Measurements from ENCODE around the gene IL12RB2. TPM values are rescaled to one million over a fixed set of nuclear protein-coding genes. Genes with fewer than 3 reads are reported as not detected.

Gene IL12RB2, protein sequence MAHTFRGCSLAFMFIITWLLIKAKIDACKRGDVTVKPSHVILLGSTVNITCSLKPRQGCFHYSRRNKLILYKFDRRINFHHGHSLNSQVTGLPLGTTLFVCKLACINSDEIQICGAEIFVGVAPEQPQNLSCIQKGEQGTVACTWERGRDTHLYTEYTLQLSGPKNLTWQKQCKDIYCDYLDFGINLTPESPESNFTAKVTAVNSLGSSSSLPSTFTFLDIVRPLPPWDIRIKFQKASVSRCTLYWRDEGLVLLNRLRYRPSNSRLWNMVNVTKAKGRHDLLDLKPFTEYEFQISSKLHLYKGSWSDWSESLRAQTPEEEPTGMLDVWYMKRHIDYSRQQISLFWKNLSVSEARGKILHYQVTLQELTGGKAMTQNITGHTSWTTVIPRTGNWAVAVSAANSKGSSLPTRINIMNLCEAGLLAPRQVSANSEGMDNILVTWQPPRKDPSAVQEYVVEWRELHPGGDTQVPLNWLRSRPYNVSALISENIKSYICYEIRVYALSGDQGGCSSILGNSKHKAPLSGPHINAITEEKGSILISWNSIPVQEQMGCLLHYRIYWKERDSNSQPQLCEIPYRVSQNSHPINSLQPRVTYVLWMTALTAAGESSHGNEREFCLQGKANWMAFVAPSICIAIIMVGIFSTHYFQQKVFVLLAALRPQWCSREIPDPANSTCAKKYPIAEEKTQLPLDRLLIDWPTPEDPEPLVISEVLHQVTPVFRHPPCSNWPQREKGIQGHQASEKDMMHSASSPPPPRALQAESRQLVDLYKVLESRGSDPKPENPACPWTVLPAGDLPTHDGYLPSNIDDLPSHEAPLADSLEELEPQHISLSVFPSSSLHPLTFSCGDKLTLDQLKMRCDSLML
- total RNA-seq (ENCODE audit: low replicate concordance): 0.06 and 0.25 TPM in 2 replicates

DNA sequence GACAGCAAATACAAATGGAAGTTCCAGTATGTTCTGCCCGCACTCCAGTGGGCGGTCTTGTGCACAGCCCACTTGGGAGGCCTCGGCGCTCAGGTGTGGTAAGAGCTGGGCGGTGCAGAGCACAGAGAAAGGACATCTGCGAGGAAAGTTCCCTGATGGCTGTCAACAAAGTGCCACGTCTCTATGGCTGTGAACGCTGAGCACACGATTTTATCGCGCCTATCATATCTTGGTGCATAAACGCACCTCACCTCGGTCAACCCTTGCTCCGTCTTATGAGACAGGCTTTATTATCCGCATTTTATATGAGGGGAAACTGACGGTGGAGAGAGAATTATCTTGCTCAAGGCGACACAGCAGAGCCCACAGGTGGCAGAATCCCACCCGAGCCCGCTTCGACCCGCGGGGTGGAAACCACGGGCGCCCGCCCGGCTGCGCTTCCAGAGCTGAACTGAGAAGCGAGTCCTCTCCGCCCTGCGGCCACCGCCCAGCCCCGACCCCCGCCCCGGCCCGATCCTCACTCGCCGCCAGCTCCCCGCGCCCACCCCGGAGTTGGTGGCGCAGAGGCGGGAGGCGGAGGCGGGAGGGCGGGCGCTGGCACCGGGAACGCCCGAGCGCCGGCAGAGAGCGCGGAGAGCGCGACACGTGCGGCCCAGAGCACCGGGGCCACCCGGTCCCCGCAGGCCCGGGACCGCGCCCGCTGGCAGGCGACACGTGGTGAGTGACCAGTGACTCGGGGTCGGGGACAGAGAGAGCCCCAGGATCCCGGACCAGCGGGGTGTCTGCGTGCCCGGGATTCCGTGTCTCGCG lies at the start of gene IL12RB2:
IL12RB2 (plus strand) TSS at position 623 of the 810 bp plus-strand sequence. CDS start 12,496 bp downstream, outside the sequence.
- H3F3A ChIP-seq (ENCODE audit: low read depth): no peaks in the 10 kb centered on the region
- TF ChIP-seq EZH2 (IDR thresholded peaks at IDR 0.05) (peak; percentile 64), EZH2phosphoT487 (IDR thresholded peaks at IDR 0.05) (peak; percentile 61)
- TF ChIP-seq, protein P1, sequence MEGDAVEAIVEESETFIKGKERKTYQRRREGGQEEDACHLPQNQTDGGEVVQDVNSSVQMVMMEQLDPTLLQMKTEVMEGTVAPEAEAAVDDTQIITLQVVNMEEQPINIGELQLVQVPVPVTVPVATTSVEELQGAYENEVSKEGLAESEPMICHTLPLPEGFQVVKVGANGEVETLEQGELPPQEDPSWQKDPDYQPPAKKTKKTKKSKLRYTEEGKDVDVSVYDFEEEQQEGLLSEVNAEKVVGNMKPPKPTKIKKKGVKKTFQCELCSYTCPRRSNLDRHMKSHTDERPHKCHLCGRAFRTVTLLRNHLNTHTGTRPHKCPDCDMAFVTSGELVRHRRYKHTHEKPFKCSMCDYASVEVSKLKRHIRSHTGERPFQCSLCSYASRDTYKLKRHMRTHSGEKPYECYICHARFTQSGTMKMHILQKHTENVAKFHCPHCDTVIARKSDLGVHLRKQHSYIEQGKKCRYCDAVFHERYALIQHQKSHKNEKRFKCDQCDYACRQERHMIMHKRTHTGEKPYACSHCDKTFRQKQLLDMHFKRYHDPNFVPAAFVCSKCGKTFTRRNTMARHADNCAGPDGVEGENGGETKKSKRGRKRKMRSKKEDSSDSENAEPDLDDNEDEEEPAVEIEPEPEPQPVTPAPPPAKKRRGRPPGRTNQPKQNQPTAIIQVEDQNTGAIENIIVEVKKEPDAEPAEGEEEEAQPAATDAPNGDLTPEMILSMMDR (IDR thresholded peaks at IDR 0.05): no peak
- peak; percentile 81 for DNase-seq (ENCODE audit: low spot score)
- Mint-ChIP-seq H3K36me3 (no peaks in the 10 kb centered on the region), H3K4me3 (peak within 1 kb of the TSS; percentile 86), H3K27me3 (ENCODE audit: insufficient read depth, low read depth) (peaks cover 11% of the 10 kb centered on the region), H3K4me1 (peaks cover 6% of the 10 kb centered on the region), H3K27ac (no peak within 1 kb of the TSS), H3K9me3 (no peaks in the 10 kb centered on the region)
- peak within 1 kb of the TSS; percentile 58 for H3K4me3 ChIP-seq
- H3K4me2 ChIP-seq: peak within 1 kb of the TSS; percentile 97
- no peaks in the 10 kb centered on the region for H3K79me2 ChIP-seq (ENCODE audit: low read depth)
- peaks cover 6% of the 10 kb centered on the region for H3K4me1 ChIP-seq
- no peak within 1 kb of the TSS for H3K9ac ChIP-seq
- no peaks in the 10 kb centered on the region for H3K36me3 ChIP-seq
- no peak within 1 kb of the TSS for H3K27ac ChIP-seq
- peak within 1 kb of the TSS; percentile 98 for H2AFZ ChIP-seq (replicated peaks)
- H3K9me3 ChIP-seq (ENCODE audit: low read depth): no peaks in the 10 kb centered on the region
- no peaks in the 10 kb centered on the region for H4K20me1 ChIP-seq (ENCODE audit: low read depth)
- peaks cover 58% of the 10 kb centered on the region for H3K27me3 ChIP-seq

DNA sequence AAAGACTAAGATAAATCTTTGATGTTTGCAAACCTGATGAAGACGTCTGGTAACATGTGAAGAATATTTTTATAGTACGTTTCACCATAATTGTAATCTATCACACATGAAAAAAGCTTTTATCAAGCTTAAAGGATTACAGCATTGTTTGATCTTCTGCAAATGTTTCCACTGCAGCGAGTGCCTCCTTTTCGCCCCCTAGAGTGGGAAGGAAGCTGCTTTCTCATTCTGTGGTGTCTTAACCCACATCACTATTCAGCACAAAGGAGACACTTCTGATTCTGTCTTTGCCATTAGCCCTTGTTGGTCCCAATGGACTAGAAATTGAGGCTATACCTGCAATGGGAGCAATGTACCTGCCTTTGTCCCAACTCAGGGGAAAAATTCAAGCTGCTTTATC lies 46.0 kb upstream of the IL12RB2 start:
- Histone ChIP-seq H3K9ac (no peak overlapping the region), H3K36me3 (no peaks in the 10 kb centered on the region), H3K4me2 (no peak overlapping the region), H4K20me1 (ENCODE audit: low read depth) (no peaks in the 10 kb centered on the region), H3K27me3 (no peaks in the 10 kb centered on the region), H3K4me3 (no peak overlapping the region), H3K4me1 (peaks cover 7% of the 10 kb centered on the region), H2AFZ (replicated peaks) (peak overlapping the region; percentile 27), H3K79me2 (ENCODE audit: low read depth) (no peaks in the 10 kb centered on the region), H3K9me3 (ENCODE audit: low read depth) (no peaks in the 10 kb centered on the region), H3F3A (ENCODE audit: low read depth) (peaks cover 3% of the 10 kb centered on the region), H3K27ac (no peak overlapping the region)
- Mint-ChIP-seq H3K4me3 (no peak overlapping the region), H3K27me3 (ENCODE audit: insufficient read depth, low read depth) (no peaks in the 10 kb centered on the region), H3K36me3 (no peaks in the 10 kb centered on the region), H3K27ac (no peak overlapping the region), H3K9me3 (no peaks in the 10 kb centered on the region), H3K4me1 (no peaks in the 10 kb centered on the region)
- no peak for TF ChIP-seq EZH2 (IDR thresholded peaks at IDR 0.05)
- TF ChIP-seq, protein P1 (IDR thresholded peaks at IDR 0.05): peak; percentile 42
- peak; percentile 44 for DNase-seq (ENCODE audit: low spot score)

DNA sequence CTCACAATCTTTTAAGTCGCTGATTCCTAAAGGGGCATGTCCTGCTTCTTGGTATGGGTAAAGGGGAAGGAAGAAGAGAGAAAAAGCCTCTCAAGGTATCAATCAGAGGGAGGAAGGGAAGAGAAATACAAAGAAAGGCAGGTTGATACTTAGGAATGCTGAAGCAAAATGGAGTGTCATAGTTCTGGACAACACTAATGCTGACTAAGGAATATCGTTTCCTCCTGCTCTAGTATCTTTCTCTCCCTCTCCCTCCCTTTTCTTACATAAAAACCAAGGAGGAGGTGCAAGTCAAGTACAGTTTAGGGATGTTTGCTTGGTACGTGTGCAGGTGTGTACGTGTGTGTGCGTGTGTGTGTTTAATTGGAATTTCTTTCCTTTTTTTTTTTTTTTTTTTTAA lies 44.9 kb upstream of the IL12RB2 start:
- H4K20me1 ChIP-seq (ENCODE audit: low read depth): no peaks in the 10 kb centered on the region
- Mint-ChIP-seq H3K36me3 (no peaks in the 10 kb centered on the region), H3K27ac (no peak overlapping the region), H3K9me3 (no peaks in the 10 kb centered on the region), H3K4me3 (no peak overlapping the region), H3K27me3 (ENCODE audit: insufficient read depth, low read depth) (no peaks in the 10 kb centered on the region), H3K4me1 (no peaks in the 10 kb centered on the region)
- no peaks in the 10 kb centered on the region for H3K9me3 ChIP-seq (ENCODE audit: low read depth)
- H2AFZ ChIP-seq (replicated peaks): no peak overlapping the region
- no peaks in the 10 kb centered on the region for H3K27me3 ChIP-seq
- H3K4me2 ChIP-seq: no peak overlapping the region
- TF ChIP-seq EZH2 (IDR thresholded peaks at IDR 0.05): no peak
- TF ChIP-seq, protein P1 (IDR thresholded peaks at IDR 0.05): no peak
- DNase-seq (ENCODE audit: low spot score): no peak
- H3K4me1 ChIP-seq: no peaks in the 10 kb centered on the region
- no peaks in the 10 kb centered on the region for H3K36me3 ChIP-seq
- no peaks in the 10 kb centered on the region for H3F3A ChIP-seq (ENCODE audit: low read depth)
- H3K27ac ChIP-seq: no peak overlapping the region
- no peak overlapping the region for H3K9ac ChIP-seq
- H3K79me2 ChIP-seq (ENCODE audit: low read depth): no peaks in the 10 kb centered on the region
- H3K4me3 ChIP-seq: no peak overlapping the region

Data from neural progenitor cell (in vitro differentiated cells).